Activated CD8-positive, alpha-beta memory T cell treated with anti-CD3 and anti-CD28 coated beads, Interleukin-2, amount 50 U/mL, for 48 hours (primary cell): ENCODE measurements around the gene DLG5.

Source experiments
- DNase-seq: peaks from one replicate; pipeline ENCODE4 v3.0.0-alpha.2; 2020

Gene DLG5, protein sequence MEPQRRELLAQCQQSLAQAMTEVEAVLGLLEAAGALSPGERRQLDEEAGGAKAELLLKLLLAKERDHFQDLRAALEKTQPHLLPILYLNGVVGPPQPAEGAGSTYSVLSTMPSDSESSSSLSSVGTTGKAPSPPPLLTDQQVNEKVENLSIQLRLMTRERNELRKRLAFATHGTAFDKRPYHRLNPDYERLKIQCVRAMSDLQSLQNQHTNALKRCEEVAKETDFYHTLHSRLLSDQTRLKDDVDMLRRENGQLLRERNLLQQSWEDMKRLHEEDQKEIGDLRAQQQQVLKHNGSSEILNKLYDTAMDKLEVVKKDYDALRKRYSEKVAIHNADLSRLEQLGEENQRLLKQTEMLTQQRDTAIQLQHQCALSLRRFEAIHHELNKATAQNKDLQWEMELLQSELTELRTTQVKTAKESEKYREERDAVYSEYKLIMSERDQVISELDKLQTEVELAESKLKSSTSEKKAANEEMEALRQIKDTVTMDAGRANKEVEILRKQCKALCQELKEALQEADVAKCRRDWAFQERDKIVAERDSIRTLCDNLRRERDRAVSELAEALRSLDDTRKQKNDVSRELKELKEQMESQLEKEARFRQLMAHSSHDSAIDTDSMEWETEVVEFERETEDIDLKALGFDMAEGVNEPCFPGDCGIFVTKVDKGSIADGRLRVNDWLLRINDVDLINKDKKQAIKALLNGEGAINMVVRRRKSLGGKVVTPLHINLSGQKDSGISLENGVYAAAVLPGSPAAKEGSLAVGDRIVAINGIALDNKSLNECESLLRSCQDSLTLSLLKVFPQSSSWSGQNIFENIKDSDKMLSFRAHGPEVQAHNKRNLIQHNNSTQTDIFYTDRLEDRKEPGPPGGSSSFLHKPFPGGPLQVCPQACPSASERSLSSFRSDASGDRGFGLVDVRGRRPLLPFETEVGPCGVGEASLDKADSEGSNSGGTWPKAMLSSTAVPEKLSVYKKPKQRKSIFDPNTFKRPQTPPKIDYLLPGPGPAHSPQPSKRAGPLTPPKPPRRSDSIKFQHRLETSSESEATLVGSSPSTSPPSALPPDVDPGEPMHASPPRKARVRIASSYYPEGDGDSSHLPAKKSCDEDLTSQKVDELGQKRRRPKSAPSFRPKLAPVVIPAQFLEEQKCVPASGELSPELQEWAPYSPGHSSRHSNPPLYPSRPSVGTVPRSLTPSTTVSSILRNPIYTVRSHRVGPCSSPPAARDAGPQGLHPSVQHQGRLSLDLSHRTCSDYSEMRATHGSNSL (N-terminal part only)

DNA sequence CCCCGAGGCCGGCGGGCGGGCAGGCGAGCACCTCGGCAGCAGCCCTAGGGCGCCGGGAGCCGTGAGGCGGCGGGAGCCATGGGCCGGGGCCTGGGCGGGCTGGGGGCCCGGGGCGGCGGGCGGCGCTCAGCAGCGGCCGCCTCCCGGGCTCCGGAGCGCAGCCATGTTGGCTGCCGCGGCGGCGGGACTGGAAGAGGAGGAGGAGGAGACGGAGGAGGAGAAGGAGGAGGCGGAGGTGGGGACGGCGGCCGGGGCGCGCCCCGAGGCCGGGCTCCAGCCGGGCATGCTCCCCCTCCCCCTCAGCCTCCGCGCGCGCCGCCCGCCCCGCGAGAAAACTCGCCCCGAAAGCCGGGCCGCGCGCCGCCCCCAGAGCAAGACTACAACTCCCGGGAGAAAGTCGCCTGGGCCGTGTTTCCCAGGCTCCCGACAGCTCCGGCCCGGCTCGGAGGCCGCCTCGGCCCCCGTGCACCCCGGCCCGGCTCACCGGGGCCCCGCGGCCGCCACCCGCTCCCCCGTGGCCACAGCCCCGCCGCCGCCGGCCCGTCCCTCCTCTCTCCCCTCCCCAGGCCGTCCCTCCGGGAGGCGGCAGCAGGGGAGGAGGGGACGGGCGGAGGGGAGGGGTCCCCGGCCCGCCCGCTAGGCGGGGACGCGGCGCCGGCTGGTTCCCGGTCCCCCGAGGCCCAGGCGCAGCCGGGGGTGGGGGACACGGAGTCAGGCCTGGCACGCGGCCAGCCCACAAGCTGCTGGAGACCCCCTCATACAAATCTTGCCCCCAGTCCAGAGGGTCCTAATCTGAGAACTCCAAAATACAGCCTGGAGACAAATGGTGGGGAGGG, at the start of gene DLG5:
DLG5 (minus strand) TSS at position 190 of the 836 bp plus-strand sequence. CDS start 235 bp downstream, outside the sequence.
- peak; percentile 60 for DNase-seq

DNA sequence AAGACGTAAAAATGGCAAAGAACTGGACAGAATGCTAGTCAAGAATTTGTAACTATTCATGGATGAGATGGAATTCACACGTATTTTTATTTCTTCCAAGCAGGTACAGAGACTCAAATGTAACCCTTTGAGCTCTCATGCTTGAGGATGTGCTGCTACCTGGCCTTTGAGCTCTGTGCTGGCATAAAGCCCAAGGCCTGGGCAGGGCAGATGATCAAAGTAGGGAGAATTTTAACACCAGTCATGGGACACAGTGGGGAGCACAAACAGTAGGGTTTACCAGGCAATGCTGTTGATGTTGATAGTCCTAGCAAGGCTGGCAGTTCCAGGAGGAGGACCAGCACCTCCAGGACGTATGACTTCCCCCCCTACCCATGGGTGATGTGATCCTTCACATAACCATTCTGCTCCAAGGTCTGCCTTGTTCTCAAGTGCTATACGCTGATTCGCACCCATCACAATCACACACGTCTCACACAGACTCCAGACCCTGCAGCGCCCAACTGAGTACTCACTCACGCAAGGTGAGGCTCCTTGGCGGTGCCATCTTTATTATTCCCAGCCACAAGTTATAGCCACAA, 48.6 kb upstream of the DLG5 start:
- no peak for DNase-seq

DNA sequence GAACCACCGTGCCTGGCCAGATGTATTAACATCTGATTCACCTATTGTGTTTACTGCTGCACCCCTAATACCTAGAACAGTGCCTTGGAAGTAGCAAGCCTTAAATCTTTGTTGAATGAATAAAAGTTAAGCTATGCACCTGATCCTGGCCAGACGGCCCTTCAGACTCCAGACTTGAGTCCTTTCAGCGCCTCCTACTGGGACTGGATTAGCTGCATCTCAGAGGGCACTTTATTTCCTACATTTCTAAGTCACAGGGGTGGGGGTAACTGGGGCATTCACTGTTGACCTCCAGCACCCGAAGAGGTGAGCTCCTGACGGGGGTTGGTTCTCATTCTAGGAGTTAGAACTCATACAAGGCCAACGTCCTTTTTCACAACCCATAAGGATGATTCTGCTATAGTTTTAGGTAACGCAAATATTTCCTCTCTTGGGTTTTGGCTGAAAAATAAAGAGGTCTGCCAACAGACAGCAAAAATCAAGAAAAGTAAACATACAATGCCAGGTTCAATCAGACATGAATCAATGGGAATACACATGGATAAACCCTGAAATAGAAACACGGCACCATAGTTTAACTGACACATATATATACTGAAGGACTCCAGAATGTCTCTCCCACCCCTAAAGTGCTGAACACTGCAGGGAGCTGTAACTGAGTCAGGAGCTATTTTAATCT, 48.0 kb upstream of the DLG5 start:
- no peak for DNase-seq

DNA sequence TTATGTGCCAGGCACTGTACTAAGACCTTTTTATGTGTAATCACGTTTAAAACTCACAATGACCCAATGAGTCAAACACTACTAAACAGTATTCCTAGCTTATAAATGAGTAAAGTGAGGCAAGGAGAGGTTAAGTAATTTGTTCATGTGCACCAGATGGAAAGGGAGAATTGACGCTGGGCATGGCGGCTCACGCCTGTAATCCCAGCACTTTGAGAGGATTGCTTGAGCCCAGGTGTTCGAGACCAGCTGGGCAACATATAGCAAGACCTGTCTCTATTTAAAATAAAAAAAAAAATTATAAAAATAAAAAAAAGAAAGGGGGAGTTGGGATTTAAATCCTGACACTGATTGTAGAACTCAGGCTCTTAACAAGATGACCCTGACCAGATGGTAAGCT, 46.7 kb upstream of the DLG5 start:
- DNase-seq, result no peak

DNA sequence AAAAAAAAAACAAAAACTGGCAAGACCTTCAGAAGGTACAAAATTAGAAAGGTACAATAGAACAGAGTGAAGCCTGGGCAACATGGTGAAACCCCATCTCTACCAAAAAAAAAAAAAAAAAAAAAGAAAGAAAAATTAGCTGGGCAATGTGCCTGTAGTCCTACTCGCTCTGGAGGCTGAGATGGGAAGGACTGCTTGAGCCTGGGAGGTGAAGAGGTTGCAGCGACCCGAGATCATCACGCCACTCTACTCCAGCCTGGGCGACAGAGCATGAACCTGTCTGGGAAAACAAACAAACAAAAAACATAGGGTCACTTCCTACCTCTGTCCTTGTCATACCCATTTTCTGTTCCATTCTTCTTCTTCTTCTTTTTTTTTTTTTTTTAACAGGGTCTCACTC, 45.6 kb upstream of the DLG5 start:
- no peak for DNase-seq

DNA sequence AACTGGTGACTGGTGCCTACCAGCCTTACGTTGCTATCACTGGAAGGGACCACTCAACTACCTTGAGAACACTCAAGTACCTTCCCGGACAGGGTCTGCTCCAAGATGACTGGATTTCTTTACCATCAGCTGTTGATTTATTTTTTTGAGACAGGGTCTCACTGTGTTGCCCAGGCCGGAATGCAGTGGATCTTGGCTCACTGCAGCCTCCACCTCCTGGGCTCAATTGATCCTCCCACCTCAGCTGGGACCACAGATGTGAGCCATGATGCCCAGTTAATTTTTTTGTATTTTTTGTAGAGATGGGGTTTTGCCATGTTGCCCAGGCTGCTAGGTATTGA, 45.2 kb upstream of the DLG5 start:
- DNase-seq, result no peak

DNA sequence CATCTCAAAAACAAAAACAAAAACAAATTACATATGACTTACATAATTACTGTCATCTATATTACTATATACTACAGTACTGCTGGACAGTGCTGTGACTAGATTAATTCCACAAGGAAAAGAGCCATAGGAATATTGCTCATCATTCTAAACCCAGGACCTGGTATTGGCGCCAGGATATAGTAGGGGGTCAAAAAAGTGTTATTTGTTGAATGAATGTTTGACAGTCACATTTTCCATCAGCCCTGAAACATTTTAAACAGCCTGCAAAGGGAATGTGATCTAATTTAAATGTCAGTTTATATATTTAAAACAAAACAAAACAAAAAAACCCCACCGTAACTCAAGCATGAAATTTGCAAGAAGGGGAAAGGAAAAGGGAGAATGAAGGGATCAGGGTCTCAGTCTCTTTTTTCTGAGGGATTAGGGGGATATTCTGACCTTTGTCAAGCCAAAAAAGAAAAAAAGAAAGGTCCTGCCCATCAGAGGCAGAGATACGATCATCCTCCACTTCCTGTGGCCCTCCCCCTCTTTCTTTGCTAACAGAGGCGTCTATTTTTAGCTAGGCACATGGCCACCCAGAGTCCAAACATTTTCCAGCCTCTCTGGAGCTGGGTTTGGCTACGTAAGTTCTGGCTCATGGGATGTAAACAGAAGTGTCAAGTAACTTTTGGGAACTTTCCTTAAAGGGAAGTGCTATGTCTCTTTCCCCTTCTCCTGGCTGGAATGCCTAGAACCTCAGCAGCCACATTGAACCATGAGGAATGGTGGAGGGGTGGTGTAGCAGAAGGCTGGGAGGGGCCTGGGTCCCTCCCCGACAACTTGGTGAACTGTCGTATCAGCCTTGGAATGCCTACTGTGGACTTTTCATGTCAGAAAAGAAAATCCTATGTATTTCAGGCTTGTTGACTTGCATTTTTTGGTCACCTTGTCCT, 44.6 kb upstream of the DLG5 start:
- no peak for DNase-seq

DNA sequence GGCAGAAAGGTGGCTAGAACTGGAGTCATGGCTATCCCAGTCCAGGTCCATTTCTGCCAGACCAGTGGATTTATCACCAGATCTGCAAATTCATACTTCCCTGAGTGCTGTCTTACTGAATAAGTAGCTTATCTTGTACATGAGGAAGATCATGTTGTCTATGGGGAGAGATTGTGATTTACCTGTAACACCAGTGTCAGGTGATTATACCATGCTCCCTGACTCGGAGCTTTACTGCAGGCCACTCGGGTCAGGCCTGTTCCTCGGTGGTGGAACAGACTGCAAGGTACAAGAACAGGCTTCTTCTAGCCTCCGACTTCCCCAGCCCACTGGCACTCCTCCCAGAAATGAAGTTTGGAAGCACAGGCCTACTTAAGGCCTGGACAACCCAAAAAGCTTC, 42.6 kb upstream of the DLG5 start:
- DNase-seq, result no peak

DNA sequence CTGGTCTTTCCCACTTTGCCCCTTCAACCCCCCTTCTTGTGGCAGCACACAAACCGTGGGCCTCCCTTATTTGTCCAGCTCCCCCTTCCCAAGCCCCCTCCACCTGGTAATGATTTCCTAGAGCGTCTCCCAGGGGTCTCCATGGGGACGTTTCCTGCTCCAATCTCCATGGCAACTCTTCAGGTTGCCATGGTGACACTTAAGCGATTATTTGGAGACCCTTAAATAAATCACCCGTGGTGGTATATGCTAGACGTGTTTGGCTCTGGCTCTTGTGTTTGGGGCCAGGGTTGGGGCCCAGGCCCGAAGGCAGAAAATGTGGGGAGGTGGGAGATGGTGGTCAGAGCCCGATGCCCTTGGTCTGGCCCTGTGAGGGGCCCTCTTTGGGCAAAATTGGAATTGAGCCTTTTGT, 41.1 kb upstream of the DLG5 start:
- no peak for DNase-seq

DNA sequence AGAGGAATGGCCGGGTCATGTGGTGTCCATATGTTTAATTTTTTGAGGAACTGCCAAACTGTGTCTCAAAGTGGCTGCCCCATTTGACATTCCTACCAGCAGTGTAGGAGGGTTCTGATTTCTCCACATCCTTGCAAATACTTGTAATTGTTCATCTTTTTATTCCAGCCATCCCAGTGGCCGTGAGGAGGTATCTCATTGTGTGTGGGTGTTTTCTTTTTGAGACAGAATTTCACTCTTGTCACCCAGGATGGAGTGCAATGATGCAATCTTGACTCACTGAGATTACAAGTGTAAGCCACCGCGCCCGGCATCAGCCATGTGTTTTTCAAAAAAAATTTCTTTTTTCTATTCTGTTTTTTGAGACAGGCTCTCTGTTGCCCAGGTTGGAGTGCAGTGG, 38.7 kb upstream of the DLG5 start:
- DNase-seq, result no peak

DNA sequence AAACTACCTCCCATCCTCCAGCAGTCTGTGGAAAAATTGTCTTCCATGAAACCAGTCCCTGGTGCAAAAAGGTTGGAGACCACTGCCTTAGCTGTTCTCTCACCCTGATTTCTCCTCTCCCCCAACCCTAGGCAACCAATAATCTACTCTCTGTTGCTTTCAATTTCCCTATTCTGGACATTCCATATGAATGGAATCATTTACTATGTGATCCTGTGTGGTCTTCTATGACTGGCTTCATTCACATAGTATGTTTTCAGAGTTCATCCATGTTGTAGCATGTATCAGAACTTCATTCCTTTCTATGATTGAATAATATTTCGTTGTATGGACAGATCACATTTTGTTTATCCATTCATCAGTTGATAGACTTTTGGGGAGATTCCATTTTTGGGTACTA, 38.3 kb upstream of the DLG5 start:
- no peak for DNase-seq

DNA sequence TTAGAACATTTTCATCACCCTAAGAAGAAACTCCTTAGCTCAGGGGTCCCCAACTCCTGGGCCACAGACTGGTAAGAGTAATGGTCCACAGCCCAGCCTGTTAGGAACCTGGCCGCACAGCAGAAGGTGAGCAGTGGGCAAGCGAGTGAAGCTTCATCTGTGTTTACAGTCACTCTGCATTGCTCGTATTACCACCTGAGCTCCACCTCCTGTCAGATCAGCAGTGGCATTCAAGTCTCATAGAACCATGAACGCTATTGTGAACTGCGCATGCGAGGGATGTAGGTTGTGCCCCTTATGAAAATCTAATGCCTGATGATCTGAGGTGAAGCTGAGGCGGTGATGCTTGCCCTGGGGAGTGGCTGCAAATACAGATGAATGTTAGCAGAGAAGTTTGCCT, 37.3 kb upstream of the DLG5 start:
- DNase-seq, result no peak

DNA sequence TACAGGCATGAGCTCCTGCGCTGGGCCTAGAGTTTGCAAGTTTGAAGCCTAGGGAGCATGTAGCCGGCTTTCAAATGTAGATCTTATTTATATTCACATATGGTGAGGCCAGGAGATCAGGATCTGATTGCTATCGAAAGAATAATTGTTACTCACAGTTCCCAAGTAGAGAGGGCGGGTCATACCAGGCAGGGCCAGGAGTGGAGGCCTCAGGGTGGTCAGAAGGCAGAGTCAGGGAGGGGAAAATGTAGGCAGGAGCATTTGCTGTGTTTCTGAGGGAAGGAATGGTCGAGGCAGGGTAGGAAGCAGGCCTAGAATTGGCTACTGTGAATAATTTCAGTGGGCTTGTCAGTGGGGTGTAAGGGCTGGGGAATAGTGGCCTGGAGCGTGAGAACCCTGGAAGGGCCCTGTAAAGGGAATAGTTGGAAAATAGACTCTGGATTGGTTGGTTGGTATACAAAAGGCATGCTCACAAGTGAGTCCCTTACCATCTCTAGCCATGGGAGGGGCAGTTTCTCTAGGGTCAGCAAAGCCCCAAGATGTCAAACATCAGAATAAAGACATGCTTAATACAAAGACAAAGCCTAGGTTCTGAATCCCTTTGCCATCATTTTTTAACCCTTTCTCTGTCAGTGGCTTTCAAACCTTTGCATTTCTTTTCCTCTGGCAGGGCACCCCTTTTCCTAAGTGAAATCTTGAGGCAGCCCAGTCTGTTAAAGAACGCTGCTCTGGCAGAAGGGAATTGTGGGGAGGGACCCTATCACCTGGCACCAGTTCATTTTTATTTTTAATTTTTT, 36.0 kb upstream of the DLG5 start:
- DNase-seq, result no peak

DNA sequence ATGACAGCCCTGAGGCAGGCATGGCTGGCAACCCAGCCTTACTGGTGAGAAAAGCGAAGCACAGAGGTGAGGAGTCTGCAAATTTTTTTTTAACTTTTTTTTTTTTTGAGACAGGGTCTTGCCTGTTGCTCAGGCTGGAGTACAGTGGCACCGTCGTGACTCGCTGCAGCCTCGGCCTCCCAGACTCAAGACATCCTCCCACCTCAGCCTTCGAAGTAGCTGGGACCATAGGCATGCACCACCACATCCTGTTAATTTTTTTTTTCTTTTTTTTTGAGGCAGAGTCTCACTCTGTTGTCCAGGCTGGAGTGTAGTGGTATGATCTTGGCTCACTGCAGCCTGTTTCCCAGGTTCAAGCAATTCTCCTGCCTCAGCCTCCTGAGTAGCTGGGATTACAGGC, 35.1 kb upstream of the DLG5 start:
- no peak for DNase-seq

DNA sequence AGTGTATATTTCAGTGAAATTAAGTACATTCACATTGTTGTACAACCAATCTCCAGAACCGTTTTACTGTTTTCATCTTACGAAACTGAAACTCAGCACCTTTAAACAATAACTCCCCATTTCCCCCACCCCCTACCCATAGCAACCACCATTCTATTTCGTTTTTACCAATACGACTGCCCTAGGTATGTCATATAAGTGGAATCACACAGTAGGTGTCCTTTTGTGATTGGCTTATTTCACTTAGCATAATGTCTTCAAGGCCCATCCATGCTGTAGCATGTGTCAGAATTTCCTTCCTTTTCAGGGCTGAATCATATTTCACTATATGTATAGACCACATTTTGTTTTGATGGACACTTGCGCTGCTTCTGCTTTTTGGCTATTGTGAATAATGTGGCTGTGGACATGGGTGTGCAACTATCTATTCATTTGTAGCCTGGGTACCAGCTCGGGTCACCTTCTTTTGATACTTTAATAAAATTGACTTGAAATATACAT, 34.3 kb upstream of the DLG5 start:
- no peak for DNase-seq

DNA sequence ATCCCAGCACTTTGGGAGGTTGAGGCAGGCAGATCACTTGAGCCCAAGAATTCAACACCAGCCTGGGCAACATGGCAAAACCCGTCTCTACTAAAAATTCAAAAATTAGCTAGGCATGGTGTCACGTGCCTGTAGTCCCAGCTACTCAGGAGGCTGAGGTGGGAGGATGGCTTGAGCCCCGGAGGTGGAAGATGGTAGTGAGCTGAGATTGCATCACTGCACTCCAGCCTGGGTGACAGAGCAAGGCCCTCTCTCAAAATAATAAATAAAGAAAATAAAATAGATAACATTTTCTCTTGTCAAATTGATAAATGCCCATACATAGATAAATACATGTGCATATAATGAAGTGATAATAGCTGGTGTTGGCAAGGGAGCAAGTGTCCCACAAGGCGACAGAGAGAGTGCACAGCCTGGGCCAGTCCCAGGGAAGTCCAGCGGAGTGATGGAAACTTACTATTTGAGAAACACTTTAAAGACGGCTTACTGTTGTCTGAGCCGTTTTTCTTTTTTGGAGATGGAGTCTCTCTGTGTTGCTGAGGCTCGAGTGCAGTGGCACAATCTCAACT, 33.4 kb upstream of the DLG5 start:
- no peak for DNase-seq

DNA sequence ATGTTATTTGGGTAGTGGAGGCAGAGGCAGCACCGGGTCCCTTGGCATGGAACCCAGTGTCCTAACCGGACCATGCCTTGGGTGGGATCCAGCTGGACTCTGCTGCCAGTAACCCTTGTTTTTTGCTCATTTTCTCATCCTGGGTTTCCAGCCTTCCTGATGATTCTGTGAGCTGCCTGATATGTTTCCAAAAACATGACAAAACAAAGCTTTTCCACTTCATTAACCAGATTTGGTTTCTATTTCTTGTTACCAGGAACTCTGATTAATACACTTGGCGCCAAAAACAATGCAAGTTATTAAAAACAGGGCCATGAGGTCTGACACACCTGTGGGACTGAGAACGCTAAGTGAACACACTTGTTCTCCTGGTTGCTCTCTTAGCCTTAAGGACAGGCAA, 32.8 kb upstream of the DLG5 start:
- no peak for DNase-seq

DNA sequence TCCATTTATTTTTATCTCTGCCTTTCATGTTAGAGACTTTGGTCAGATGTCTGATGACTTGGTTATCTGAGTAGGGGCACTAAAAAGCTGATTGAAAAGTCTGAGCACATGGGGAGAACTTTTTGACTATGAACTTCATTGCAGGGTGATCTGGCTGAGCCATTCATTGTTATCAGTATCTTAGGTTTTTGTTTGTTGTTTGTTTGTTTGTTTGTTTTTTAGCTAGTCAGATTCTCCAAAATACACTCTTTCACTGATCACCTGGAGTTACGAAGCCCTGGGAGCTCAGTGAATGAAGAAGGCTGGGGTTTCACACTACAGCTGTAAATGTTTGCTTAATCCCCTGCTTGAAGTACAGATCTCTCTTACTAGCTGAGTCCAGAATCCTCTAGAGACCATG, 28.6 kb upstream of the DLG5 start:
- no peak for DNase-seq

DNA sequence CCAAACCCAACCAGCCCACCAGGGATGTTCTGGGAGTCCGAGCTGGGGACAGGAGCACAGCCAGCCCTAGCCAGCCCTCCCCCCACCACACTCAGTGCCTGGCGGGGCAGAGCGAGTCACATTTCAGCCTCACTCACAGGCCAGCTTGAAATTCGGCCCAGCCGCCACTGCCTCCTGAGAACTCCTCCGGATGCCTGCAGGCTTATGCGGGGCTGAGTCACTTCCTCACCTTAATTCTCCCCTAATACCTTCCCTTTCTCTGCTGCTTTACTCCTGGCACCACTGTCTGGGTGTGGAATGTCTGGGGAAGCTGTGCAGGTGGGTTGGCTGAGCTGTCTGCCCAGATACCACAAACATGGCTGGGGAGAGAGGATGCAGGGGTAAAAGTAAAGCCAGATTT, 22.6 kb upstream of the DLG5 start:
- DNase-seq, result no peak
